HT1080 (cell line): ENCODE results near the gene CCNB3. TPM values are rescaled to one million over a fixed set of nuclear protein-coding genes. Genes with fewer than 3 reads are reported as not detected.

Experiments
- DNase-seq: peaks from one replicate; pipeline ENCODE4 v3.0.0-alpha.2; 2015; ENCODE audit warnings: low read depth
- small RNA-seq: library from RNA; depleted of rRNA; stranded (forward); fragments of <200 nt; gene quantifications from one replicate; pipeline ENCODE3, GENCODE V24; 2014
- total RNA-seq: library from RNA; depleted of rRNA; stranded (reverse); fragments of >200 nt; shearing (Covaris generic); gene quantifications from 2 replicates; pipeline ENCODE4 v1.2.3, GENCODE V29; 2014; rRNA removed

The CCNB3 gene
- total RNA-seq, 1 experiment from 2014 or later = 1.9 TPM

GRCh38 chrX:50333308-50333707 is 128.7 kb downstream of the CCNB3 start:
- DNase-seq = no peak

- DNase-seq = no peak
Measured at GRCh38 chrX:50343917-50344316, 139.4 kb downstream of the CCNB3 start.

- peak; percentile 5 for DNase-seq
Measured at GRCh38 chrX:50372966-50373365, 168.4 kb downstream of the CCNB3 start.

- no peak for DNase-seq
Measured at GRCh38 chrX:50375481-50376267, 171.1 kb downstream of the CCNB3 start.

GRCh38 chrX:50381729-50382415 is 177.3 kb downstream of the CCNB3 start:
- DNase-seq = no peak

- no peak for DNase-seq
Measured at GRCh38 chrX:50386520-50386919, 182.0 kb downstream of the CCNB3 start.

- DNase-seq = no peak
Measured at GRCh38 chrX:50393902-50394301, 189.3 kb downstream of the CCNB3 start.

Small RNA genes lying within 50 kb of the gene (small RNA-seq; reads per million reads assigned to genes)
- not detected for gene PYY3
- not detected for gene RF00019

Other genes starting within 250 kb of the CCNB3 start
- not detected in 2 replicates for gene AKAP4, start 3.8 kb upstream of the CCNB3 start, total RNA-seq